Kidney tubule cell (primary cell): ENCODE data around the gene SMAP1.

Source experiments
- DNase-seq: peaks from one replicate; pipeline ENCODE4 v3.0.0-alpha.2; 2018; ENCODE audit warnings: low spot score

Gene SMAP1

GRCh38 chr6:70684794-70685493, 17.3 kb downstream of the SMAP1 start:
- DNase-seq, result peak; percentile 28

DNA sequence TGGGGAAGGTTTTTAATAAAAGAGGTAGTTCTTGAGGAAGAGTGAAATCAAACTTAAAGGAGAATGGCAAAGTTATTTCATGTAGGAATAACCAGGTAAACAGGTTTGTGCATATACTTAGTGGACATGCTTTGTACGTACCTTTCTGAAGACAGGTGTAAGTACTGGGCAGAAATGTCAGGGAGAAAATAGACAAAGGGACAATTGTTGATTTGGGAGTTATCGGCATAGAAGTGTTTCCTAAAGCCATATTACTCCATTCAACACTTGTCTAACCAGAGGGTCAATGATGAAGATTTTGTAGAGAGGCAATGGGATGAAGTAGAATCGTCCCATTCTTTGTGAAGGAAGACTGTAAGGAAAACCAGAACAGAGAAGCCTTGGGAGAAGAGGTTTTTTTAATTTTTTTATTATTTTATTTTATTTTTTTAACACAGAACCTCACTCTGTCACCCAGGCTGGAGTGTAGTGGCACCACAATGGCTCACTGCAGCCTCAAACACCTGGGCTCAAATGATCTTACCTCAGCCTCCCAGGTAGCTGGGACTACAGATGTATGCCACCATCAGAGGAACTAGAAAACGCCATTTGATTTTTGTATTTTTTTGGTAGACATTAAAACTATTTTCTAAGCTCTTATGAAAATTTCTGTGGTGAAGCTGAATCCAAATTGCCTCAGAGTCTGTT, 18.0 kb downstream of the SMAP1 start:
- no peak for DNase-seq

- DNase-seq, result peak; percentile 40
Measured at GRCh38 chr6:70686548-70687133, 19.0 kb downstream of the SMAP1 start.

- DNase-seq, result no peak
Measured at GRCh38 chr6:70693887-70694286, 26.2 kb downstream of the SMAP1 start.

GRCh38 chr6:70694371-70694770, 26.7 kb downstream of the SMAP1 start:
- DNase-seq, result no peak

DNA sequence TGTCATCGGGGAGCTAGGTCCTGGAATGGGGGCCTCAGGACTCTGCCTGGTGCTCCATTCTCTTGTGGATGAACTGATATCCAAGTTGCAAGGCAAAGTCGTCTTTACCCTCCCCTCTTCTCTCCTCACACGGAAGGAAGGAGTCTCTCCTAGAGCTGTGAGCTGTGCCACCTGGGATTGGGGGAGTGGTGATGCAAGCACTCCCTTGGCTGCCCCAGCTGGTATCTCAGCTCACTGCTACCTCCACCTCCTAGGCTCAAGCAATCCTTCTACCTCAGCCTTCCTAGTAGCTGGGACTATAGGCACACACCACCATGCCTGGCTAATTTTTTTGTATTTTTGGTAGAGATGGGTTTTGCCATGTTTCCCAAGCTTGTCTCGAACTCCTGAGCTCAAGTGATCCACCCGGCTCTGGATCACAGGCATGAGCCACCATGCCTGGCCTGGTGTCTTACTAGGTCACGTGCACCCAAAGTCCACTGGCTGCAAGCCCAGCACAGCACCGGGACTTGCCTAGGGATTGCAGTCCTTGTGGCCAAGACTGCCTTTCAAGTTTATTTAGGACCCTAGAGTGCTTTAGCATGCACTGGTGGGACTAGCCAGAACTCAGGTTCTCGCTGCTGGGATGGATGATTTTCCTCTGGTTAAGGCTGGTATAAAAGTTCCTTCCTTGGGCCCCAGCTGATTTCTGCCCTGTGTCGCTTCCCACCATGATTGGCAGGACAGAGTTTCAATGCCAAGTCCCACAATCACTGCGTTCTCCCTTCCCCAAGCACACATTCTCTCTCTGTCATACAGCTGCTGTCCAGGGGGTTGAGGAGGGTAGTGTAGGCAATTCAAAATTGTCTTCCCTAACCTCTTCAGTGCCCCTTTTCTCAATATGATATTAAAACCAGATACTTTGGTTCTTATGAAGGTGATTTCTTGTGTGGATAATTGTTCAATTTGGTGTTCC, 33.5 kb downstream of the SMAP1 start:
- DNase-seq, result no peak

GRCh38 chr6:70705772-70706171, 38.1 kb downstream of the SMAP1 start:
- no peak for DNase-seq

DNA sequence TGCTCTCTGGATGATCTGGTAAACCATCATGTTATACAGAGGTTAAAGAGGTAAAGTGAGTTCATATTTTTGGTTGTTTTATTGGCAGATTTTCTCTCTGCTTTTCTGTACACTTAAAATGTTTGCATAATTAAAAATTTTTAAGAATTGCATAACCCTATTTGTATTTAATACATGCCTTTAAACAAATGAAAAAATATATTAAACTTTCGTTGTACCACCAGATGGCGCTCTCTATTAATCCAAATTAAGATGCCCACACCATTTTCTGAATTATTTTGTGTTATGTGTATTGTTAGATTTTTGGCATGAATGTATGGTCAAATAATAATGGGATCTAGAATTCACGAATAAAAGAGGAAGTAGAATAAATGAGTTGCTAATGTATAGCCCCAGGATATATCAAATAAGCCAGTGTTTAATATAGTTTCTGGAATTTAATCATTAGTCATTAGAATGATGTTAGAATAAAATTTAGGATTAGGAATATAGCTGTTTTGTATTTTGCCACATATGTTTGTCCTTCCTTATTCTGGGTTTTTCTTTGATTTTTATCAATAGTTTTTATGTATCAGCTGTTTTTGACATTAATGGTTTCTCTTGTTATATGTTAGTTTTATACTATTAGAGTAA, 38.9 kb downstream of the SMAP1 start:
- peak; percentile 48 for DNase-seq

- DNase-seq, result no peak
Measured at GRCh38 chr6:70707893-70708292, 40.2 kb downstream of the SMAP1 start.

DNA sequence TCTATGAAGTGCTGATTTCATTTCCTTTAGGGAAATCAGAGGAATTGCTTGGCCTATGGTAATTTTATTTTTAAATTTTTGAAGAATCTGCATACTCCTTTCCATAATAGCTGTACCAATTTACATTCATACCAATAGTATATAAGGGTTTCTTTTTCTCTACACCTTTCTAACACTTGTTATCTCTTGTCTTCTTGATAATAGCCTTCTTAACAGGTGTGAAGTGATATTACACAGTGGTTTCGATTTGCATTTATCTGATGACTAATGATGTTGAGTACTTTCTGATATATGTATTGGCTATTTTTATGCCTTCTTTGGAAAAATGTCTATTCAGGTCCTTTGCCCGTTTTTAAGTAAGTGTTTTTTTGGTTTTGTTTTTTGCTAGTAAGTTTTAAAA, 40.8 kb downstream of the SMAP1 start:
- no peak for DNase-seq

DNA sequence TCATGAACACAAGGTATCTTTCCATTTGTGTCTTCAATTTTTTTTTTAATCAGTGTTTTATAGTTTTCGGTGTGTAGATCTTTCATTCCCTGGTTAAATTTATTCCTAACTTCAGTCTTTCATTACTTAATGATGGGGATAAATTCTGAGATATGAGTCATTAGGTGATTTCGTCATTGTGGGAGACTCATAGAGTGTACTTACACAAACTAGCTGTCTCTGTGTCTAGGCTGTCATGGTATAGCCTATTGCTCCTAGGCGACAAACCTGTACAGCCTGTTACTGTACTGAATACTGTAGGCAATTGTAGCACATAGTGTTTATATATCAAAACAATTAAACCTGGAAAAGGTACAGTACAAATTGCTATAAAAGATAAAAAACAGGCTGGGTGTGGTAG, 42.1 kb downstream of the SMAP1 start:
- DNase-seq, result peak; percentile 54

DNA sequence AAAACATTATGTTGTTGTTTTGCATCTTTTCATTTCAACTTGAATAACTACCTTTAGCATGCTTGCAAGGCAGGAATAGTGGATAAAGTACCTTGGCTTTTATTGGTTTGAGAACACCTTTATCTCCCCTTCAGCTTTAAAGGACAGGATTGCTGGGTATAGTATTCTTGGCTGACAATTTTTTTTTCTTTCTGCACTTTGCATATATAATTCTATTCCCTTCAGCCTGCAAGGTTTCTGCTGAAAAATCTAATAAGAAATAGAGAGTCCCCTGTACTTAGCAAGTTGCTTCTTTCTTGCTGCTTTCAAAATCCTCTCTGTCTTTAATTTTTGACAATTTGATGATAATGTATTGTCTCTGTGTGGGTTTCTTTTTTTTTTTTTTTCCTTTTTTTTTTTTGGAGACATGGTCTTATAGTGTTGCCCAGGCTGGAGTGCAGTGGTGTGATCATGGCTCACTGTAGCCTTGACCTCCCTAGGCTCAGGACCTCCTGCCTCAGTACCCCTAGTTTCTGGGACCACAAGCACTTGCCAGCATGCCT, 47.1 kb downstream of the SMAP1 start:
- no peak for DNase-seq

DNA sequence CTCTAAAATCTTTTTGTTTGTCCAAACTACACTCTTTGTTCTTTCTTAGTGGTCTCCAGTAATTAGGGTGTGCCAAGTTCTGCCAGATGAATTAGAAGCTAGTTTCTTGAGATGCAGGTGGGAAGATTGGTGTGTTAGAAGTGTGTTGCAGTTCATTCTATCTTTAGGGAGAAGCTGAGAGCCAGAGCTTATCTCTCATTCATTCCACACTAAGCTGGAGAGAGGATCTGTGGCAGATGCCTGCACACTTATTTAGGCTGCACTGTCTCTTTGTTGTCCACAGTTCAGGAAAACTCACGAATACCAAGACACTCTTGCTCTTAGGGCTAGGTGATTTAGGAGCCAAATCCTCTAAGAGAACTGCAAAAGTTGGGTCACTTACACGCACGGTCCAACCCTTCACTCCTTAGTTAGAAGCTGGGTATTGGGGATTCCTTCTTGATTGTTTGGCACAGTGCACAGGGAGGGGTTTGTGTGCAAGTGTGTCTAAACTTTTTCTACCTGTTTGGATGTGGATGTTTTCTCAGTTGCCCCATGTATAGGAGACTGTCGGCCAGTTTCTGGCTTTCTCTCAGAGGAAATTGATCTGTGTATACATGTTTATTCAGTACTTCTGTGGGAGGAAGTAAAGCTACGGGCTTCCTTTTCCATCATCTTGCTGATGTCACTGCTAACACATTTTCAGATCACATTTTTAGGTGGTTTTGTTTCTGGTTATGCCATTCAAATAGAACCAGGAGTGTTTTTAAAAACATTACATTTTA, 49.5 kb downstream of the SMAP1 start:
- no peak for DNase-seq

GRCh38 chr6:70724524-70724923, 56.8 kb downstream of the SMAP1 start:
- peak; percentile 10 for DNase-seq

- no peak for DNase-seq
Measured at GRCh38 chr6:70725817-70726415, 58.2 kb downstream of the SMAP1 start.

DNA sequence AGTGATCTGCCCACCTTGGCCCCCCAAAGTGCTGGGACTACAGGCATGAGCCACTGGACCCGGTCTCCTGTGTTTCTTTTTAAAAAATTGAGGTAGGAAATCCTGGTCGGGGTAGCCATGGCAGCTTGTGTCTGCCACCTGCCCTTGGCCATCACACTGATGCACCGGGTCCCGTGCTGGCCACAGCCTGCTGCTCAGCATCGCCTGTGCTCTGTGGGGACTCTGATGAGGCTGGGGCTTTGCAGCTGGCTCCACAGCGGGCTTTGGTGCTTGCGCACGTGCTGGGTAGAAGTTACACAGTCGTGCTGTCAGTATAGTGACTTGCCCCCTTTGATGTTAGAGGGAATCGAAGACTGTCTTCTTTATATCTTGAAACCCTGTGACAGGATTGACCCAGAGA, 66.7 kb downstream of the SMAP1 start:
- no peak for DNase-seq

- DNase-seq, result no peak
Measured at GRCh38 chr6:70734979-70735378, 67.3 kb downstream of the SMAP1 start.

GRCh38 chr6:70735513-70735912, 67.8 kb downstream of the SMAP1 start:
- DNase-seq, result no peak

DNA sequence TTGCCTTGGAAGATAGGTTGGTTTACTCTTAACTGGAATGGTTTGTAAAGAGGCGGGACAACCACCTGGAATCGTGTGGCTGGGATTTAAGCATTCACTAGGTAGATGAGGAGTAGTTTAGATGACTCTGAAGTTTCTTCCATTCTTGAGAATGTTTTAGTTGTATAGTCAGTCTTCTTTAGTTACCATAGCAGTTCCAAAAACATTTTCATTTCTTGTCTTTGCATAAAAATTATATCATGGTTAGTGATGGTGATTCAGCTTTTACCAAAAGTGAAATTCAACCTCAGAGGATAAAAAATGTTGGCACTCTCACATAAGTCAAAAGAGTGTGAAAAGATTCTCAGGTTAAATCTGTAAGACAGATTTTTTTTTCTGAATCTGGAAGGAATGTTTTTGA, 70.3 kb downstream of the SMAP1 start:
- DNase-seq, result peak; percentile 2

DNA sequence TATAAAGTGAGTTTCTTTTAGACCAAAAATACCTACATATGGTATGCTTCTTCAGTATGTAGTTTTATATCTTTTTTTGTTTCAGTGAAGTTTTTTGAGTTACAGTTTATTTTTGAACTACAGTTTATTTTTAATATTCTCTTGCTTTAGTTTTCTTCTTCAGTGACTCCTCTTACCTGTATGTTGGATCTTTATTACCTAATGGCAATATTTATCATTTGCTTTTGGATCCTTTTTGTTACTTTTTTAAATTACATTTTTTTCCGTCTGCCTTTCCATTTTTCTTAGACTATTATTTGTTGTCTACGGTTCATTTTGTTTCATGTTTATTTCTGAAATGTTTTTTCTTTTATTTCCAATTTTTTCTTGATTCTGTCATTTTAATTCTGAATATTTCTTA, 71.9 kb downstream of the SMAP1 start:
- no peak for DNase-seq
